HepG2 (cell line): Measurements from ENCODE around the gene VPS37B. TPM values are rescaled to one million over a fixed set of nuclear protein-coding genes. Genes with fewer than 3 reads are reported as not detected.

ENCODE experiments used
- FOXP4 ChIP-seq: sonication (generic); formaldehyde crosslinking; IDR thresholded peaks from 2 replicates; pipeline ENCODE4 v1.4.0; 2020; ENCODE audit warnings: missing genetic modification reagents
- GATAD2A ChIP-seq: IDR thresholded peaks from 2 replicates; pipeline ENCODE4 v1.6.1; 2016
- JUN ChIP-seq: sonication (generic); formaldehyde crosslinking; IDR thresholded peaks from 2 replicates; pipeline ENCODE4 v1.4.0; 2020; ENCODE audit warnings: mild to moderate bottlenecking, missing genetic modification reagents
- KDM5A ChIP-seq: fragments of 200-600 bp; sonication (generic); IDR thresholded peaks from 2 replicates; pipeline ENCODE4 v1.7.0; 2018; ENCODE audit warnings: antibody characterized with exemption, mild to moderate bottlenecking, low read length, borderline replicate concordance
- MIER3 ChIP-seq: IDR thresholded peaks from 2 replicates; pipeline ENCODE4 v1.6.1; 2016; ENCODE audit warnings: missing compliant biosample characterization, borderline replicate concordance
- MLLT10 ChIP-seq: sonication (generic); formaldehyde crosslinking; IDR thresholded peaks from 2 replicates; pipeline ENCODE4 v1.4.0; 2020; ENCODE audit warnings: missing genetic modification reagents
- MXI1 ChIP-seq: IDR thresholded peaks from 3 replicates; pipeline ENCODE4 v1.6.1; 2012; ENCODE audit warnings: low read depth, low read length, inconsistent platforms, borderline replicate concordance
- MYC ChIP-seq: sonication (generic); formaldehyde crosslinking; IDR thresholded peaks from 2 replicates; pipeline ENCODE4 v1.9.0; 2021; ENCODE audit warnings: missing genetic modification reagents, borderline replicate concordance
- NR3C1 ChIP-seq: sonication (generic); formaldehyde crosslinking; IDR thresholded peaks from 2 replicates; pipeline ENCODE4 v1.4.0; 2020; ENCODE audit warnings: missing genetic modification reagents
- PBX3 ChIP-seq: sonication (generic); formaldehyde crosslinking; IDR thresholded peaks from 2 replicates; pipeline ENCODE4 v1.8.1; 2023; ENCODE audit warnings: missing genetic modification reagents, inconsistent platforms, borderline replicate concordance
- RARA ChIP-seq: IDR thresholded peaks from 2 replicates; pipeline ENCODE4 v1.6.1; 2016; ENCODE audit warnings: missing genetic modification reagents, missing compliant biosample characterization
- SCMH1 ChIP-seq: sonication (generic); formaldehyde crosslinking; IDR thresholded peaks from 2 replicates; pipeline ENCODE4 v1.9.0; 2021; ENCODE audit warnings: missing genetic modification reagents, mild to moderate bottlenecking, borderline replicate concordance
- SMAD1 ChIP-seq: sonication (generic); formaldehyde crosslinking; IDR thresholded peaks from 2 replicates; pipeline ENCODE4 v1.4.0; 2020; ENCODE audit warnings: missing genetic modification reagents, low read depth, mild to moderate bottlenecking, borderline replicate concordance
- SMAD3 ChIP-seq: sonication (generic); formaldehyde crosslinking; IDR thresholded peaks from 2 replicates; pipeline ENCODE4 v1.4.0; 2020; ENCODE audit warnings: missing genetic modification reagents
- SRF ChIP-seq: IDR thresholded peaks from 2 replicates; pipeline ENCODE4 v1.6.1; 2011; ENCODE audit warnings: mild to moderate bottlenecking, low read depth, low read length, moderate library complexity
- TCF7L2 ChIP-seq: IDR thresholded peaks from 2 replicates; pipeline ENCODE4 v1.6.1; 2011; ENCODE audit warnings: mild to moderate bottlenecking, low read depth, low read length, moderate library complexity
- ZBTB42 ChIP-seq: sonication (generic); formaldehyde crosslinking; IDR thresholded peaks from 2 replicates; pipeline ENCODE4 v1.5.0; 2020; ENCODE audit warnings: mild to moderate bottlenecking, missing genetic modification reagents
- ZNF326 ChIP-seq: sonication (generic); formaldehyde crosslinking; IDR thresholded peaks from 2 replicates; pipeline ENCODE4 v1.4.0; 2020; ENCODE audit warnings: missing genetic modification reagents, borderline replicate concordance
- ZNF44 ChIP-seq: sonication (generic); formaldehyde crosslinking; IDR thresholded peaks from 2 replicates; pipeline ENCODE4 v1.5.1; 2020; ENCODE audit warnings: mild to moderate bottlenecking, missing genetic modification reagents
- ZNF496 ChIP-seq: sonication (generic); formaldehyde crosslinking; IDR thresholded peaks from 2 replicates; pipeline ENCODE4 v1.8.1; 2023; ENCODE audit warnings: mild to moderate bottlenecking, moderate library complexity, missing genetic modification reagents; ENCODE audit not compliant: insufficient replicate concordance
- ZNF543 ChIP-seq: sonication (generic); formaldehyde crosslinking; IDR thresholded peaks from 2 replicates; pipeline ENCODE4 v1.4.0; 2020; ENCODE audit warnings: mild to moderate bottlenecking, missing genetic modification reagents
- ZNF546 ChIP-seq: sonication (generic); formaldehyde crosslinking; conservative IDR thresholded peaks from 2 replicates; pipeline ENCODE4 v1.8.1; 2023; ENCODE audit warnings: mild to moderate bottlenecking, missing genetic modification reagents
- ZNF782 ChIP-seq: sonication (generic); formaldehyde crosslinking; IDR thresholded peaks from 2 replicates; pipeline ENCODE4 v1.4.0; 2020; ENCODE audit warnings: missing genetic modification reagents, mild to moderate bottlenecking, borderline replicate concordance
- polyA plus RNA-seq, 8 experiments: library from polyadenylated mRNA; depleted of rRNA in 3 of 8; stranded (reverse) in 7 of 8; unstranded in 1 of 8; fragments of >200 nt; fragmentation: Illumina TruSeq in 4 of 8; extraction: Trizol in 4 of 8; gene quantifications; 2 replicates each; pipeline versions ENCODE4 v1.2.1 to v1.2.3, GENCODE V29; 2011 to 2016; ENCODE audit warnings: low read depth in 4 of 8, missing spikeins in 1 of 8, mixed read lengths in 1 of 8; ENCODE audit not compliant: insufficient read depth in 1 of 8
- total RNA-seq, 5 experiments: library from RNA; depleted of rRNA; stranded (reverse); fragments of >200 nt; fragmentation: Illumina TruSeq; extraction: Trizol; gene quantifications; 2 replicates each; pipeline ENCODE4 v1.2.3, GENCODE V29; 2016; ENCODE audit warnings: low read depth in 1 of 5
- TF ChIP-seq, protein P1 (sequence below): sonication (generic); formaldehyde crosslinking; IDR thresholded peaks from 2 replicates; pipeline ENCODE4 v1.4.0; 2020; ENCODE audit warnings: mild to moderate bottlenecking, missing genetic modification reagents

The VPS37B gene
- total and polyA plus RNA-seq, 2 of the 13 experiments (the other 11 are each of a cell fraction or from before 2014, with no cell fraction given), result 4.6 to 5.3 TPM

GRCh38 chr12:122895704-122896636, at the start of gene VPS37B (continued):
- TF ChIP-seq ZNF546 (CRISPR knock-in tag) (no peak), MXI1 (peak; percentile 44; the same call in 1 of the 3 replicates), RARA (CRISPR knock-in tag) (no peak), MIER3 (CRISPR knock-in tag) (no peak), MLLT10 (CRISPR knock-in tag) (no peak), ZNF44 (CRISPR knock-in tag) (no peak), KDM5A (no peak; the same call in 1 of the 2 replicates), SCMH1 (CRISPR knock-in tag) (no peak), SRF (no peak), ZNF782 (CRISPR knock-in tag) (no peak), SMAD3 (no peak), SMAD1 (CRISPR knock-in tag) (no peak), JUN (CRISPR knock-in tag) (peak; percentile 60; the same call in 1 of the 2 replicates), ZNF543 (CRISPR knock-in tag) (no peak), ZNF326 (CRISPR knock-in tag) (no peak), PBX3 (CRISPR knock-in tag) (no peak), TCF7L2 (no peak), GATAD2A (CRISPR knock-in tag) (peak; percentile 40), MYC (CRISPR knock-in tag) (peak; percentile 40; the same call in 1 of the 2 replicates), ZBTB42 (CRISPR knock-in tag) (no peak), FOXP4 (no peak), NR3C1 (no peak), ZNF496 (CRISPR knock-in tag) (no peak)
- TF ChIP-seq, protein P1, sequence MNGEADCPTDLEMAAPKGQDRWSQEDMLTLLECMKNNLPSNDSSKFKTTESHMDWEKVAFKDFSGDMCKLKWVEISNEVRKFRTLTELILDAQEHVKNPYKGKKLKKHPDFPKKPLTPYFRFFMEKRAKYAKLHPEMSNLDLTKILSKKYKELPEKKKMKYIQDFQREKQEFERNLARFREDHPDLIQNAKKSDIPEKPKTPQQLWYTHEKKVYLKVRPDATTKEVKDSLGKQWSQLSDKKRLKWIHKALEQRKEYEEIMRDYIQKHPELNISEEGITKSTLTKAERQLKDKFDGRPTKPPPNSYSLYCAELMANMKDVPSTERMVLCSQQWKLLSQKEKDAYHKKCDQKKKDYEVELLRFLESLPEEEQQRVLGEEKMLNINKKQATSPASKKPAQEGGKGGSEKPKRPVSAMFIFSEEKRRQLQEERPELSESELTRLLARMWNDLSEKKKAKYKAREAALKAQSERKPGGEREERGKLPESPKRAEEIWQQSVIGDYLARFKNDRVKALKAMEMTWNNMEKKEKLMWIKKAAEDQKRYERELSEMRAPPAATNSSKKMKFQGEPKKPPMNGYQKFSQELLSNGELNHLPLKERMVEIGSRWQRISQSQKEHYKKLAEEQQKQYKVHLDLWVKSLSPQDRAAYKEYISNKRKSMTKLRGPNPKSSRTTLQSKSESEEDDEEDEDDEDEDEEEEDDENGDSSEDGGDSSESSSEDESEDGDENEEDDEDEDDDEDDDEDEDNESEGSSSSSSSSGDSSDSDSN (CRISPR knock-in tag), result peak; percentile 39; the same call in 1 of the 2 replicates
